ENCODE data around the gene TRMU.
A peak's percentile ranks its signal among the peaks of the same experiment; 100 is the strongest.
"Not testable (repeated sequence)": the region's sequence is repeated elsewhere in the genome, so short reads cannot be mapped to it uniquely, and the experiment has no call there.

The TRMU gene

DNA sequence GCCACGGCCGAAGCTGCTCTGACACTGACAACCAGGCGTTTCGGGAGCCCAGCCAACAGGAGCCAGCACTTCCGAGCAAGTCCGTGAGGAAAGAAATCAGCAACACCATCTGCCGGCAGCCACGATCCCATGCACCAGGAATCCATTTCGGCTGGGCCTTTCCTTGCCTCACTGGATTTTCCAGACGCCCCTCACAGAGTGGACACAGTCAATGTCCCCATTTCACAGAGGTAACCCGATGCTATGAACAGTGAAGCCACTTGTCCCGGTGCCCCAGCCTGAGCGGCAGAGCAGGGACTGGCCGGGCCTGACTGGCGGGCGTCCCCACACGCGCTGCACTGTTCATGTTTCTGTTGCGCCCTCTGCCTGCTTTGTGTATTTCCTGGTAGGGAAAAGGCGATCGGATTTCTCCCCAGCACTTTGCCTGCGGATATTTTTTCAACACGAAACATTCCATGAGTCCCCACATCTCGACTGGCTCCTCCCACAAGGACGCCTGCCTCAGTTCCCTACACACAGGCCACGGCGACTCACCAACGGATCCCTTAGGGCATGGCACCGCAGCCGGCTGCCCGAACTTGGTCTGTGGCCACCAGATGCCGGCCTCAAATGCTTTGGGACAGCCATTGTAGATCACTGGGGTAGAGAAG is 55.3 kb downstream of the TRMU start:
- peak; percentile 74 for DNase-seq

DNA sequence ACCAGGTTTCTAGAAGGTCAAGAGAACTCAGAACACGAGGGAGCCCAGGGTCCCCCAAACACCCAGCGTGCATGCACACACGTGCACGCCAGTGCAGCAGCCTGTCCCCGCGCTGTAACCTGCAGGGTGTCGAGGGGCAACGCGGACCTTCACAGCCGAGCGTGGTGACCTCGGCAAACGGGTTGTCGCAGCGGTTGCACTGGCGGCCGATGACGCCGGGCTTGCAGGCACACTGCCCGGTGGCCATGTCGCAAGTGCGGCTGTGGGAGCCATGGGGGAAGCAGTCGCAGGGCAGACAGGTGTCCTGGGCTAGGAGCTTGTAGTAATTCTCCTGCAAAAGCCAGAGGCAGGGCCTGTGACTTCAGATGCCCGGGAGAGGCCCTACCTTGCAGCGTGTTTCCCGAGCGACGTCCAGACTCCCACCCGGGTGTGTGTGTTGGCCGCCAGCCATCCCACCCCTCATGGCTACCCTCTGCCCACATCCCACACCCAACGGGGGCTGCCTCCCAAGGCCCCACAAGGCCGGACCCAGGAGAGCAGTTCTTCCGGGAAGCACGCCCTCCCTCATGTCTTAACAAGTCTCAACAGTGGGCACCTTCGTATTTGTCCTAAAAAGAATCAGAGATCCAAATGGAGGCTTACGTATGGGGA is 56.1 kb downstream of the TRMU start:
- DNase-seq = no peak

DNA sequence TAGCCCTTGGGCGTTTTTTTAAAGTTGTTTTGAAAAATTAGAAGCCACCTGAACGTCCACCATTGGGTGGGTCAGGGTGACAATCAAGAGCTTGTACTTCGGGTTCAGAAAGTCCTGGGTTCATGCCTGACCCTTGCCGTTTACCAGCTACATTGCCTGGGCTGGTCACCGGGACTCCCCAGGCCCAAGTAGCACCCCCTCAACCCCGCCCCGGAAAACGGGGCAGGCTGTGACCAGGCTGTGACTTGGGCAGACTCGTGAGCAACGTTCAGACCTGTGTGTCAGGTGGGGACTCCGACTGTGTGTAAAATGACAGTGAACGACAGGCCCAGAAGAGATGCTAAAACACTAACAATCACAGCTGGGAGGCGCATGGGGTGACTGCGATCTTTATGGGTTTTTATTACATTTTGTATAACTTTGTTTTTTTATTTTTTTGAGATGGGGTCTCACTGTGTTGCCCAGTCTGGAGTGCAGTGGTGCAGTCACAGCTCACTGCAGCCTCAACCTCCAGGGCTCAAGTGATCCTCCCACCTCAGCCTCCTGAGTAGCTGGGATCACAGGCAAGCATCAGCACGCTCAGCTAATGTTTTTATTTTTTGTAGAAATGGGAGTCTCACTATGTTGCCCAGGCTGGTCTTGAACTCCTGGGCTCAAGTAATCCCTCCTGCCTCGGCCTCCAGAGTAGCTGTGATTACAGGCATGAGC is 56.8 kb downstream of the TRMU start:
- DNase-seq = no peak

DNA sequence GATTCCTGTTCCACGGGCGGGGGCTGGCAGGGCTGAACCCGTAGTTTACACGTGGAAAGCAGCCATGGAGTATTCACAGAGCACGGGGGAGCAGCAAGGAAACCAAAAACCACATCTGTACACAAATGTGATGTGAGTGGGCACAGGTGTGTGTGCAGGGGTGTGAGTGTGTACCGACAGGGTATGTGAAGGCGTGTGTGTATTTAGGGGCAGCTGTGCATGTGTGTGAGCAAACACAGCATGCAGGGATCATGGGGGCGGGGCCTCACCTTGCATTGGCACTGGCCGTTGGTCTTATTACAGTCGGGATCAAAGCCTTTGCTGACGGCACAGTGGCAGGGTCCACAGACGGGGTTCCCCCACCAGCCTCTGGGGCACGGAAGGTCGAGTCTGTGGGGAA is 58.4 kb downstream of the TRMU start:
- no peak for DNase-seq

DNA sequence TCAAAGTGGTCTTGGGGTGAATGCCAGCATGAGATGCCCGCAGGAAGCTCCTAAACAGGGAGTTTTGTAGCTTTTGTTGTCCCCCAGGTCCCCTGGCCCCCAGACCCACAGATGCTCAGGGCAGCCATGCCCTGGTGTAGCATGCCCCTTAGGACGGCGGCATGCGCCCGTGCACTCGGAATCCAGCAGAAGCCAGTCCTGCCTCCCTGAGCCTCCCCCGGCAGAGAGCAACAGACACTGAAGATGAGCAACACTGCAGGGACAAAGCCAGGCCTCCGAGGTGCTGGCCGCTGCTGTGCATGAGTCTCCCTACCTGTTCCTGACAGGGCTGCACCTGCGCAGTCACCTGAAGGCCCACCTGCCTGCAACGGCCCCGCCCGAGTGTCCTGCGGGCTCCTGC is 59.1 kb downstream of the TRMU start:
- DNase-seq = no peak

DNA sequence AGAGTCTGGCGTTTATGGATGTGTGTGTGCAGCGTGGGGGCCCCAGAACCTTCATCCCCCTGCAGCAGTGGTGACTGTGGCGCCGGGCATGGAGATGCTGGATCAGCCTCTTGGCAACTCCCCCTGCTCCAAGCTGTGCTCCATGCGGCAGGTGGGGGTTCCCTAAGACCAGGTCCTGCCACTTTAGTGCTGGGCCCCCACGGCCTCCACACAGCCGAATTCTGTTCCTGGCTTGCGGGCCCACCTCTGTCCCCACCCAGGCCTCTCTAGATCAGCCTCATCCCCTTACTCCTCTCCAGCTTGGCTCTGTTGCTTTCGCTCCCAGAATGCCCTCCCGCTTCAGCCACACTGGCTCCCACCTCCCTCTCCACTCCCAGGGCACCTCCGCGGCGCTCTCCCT is 59.6 kb downstream of the TRMU start:
- no peak for DNase-seq

DNA sequence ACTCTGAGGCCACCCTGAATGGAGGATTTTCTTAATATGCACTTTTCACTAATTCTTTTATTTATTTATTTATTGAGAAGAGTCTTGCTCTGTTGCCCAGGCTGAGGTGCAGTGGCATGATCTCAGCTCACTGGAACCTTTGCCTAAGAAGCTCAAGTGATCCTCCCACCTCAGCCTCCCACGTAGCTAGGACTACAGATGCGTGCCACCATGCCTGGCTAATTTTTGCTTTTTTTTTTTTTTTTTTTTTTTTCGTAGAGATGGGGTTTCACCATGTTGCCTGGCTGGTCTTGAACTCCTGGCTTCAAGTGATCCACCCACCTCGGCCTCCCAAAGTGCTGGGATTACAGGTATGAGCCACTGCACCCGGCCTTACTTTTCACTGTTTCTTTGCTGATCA is 61.5 kb downstream of the TRMU start:
- not testable (repeated sequence) for DNase-seq

DNA sequence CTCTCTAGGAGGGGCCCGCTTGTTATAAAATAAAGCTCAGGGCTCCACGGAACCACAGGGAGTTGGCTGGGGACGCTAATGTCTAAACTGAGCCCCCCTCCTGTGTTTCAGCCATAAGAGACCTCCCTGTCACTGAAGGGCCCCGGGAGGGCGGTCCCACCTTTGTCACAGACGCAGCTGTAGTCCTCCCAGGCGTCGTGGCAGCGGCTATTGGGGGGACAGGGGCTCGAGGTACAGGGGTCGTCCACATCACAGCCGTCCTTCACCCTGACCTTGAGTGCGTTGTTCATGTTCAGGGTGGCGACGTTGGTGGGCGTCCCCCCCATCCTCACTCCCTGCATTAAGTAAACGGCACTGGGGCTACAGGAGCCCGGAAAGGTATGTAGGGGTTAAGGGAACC is 62.0 kb downstream of the TRMU start:
- DNase-seq = no peak

DNA sequence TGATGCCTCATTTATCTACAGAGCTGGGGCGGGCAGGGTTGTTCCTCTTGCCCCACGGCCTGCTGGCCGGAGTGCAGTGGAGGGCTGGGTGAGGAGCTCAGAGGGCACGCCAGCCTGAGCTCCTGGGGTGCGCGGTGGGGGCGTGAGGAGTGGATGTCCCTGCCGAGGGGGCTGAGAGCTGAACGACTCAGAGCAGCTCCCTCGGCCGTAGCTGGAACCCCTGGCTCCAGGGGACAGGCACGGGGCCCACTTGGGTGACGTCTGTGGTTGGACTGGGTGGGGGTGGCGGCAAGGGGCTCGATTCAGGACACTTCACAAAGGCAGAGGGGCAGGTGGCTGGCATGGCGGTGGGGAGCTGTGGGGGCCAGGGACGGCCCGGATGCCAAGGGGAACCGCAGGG is 62.4 kb downstream of the TRMU start:
- DNase-seq = no peak

DNA sequence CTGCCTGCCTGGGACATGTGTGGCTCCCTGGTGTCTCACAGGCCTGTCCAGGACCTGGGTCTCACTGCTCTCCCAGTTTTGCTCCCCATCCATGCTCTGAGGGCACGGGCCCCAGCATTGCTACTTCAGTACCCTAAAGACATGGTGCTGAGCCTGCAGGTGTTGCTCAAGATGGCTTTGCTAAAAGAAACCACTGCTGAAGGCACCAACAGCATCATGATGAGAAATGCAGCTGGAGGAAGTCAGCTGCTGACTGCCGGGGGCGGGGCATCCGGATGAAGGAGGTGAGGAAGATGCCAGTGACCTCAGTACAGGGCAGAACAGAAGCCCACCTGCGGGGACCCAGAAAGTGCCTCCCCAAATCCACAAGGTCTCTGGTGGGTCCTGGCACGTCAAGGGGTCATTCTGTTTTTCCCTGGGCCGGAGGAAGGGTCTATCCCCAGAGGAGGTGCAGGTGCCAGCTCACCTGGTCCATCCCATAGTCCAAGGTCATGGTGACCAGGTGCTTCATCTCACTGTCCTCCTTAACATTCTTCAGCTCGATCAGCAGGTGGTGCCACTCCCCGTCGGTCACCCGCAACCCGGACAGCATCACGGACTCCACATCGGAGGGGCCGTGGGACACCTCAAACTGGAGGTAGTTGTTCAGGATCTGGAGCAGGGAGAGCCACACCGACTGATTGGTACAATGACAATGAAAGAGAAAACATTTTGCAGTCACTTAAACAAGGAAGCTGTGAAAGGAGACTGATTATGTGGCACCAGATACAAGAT is 63.9 kb downstream of the TRMU start:
- DNase-seq = no peak

DNA sequence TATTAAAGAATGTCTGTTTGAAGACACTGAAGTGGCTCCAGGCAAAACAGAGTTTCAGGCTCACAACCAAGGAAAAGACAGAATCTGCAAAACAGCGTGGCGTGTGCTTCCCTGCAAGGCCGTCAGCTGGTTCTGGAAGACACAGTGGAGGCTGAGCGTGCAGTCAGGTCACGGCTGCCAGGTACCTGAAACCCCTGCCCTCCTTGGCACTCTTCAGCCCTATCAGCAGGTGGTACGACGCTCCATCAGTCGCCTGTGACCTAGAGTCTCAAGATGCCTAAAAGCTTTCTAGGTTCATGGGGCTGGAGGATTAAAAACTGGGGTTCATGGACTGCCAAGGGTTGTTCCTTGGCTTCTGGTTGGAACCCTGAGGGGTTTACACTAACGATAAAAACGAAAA is 65.9 kb downstream of the TRMU start:
- DNase-seq = no peak

DNA sequence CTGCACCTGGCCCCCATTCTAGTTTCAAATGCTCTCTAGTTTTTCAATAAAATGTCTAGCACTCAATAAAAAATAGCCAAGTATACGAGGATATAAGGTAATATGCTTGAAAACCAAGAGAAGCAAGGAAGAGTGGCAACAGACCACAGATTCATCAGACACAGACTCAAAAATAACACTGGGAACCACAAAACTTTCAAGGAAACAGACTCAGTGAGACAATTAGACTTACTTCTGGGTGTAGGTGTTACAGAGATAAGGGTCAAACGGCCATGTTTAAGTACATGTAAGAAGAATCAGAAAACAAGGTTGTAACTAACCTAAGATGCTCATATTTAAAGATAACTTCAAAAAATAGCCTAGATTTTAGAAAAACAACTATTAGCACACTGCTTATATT is 67.0 kb downstream of the TRMU start:
- no peak for DNase-seq

DNA sequence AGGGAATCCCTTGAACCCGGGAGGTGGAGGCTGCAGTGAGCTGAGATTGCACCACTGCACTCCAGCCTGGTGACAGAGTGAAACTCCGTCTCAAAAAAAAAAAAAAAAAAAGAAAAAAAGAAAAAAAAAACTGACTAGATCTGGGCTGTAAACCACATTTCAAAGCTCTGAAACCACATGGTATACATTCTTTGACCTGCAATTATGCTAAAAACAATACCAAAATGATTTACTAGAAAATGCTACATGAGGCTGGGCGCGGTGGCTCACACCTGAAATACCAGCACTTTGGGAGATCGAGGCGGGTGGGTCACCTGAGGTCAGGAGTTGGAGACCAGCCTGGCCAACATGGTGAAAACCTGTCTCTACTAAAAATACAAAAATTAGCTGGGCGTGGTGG is 68.4 kb downstream of the TRMU start:
- DNase-seq = not testable (repeated sequence)

DNA sequence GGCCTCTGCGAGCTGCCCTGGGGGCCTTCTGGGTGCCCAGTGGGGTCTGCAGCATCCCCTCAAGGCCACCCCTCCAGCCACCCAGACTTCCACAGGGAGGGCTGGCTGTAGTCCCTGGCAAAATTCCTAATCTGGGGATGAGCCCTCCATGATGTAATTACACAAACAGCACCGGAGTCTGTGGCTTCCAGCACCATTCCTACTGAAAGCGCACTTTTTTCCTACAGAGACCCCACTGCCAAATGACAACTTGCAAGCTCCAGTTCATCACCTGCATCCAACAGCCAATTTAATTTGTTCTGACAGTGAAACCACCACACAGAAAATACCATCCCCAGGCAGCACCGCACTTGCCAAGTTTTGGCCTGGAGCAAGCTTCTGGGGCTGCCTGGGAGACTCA is 70.4 kb downstream of the TRMU start:
- DNase-seq = no peak

DNA sequence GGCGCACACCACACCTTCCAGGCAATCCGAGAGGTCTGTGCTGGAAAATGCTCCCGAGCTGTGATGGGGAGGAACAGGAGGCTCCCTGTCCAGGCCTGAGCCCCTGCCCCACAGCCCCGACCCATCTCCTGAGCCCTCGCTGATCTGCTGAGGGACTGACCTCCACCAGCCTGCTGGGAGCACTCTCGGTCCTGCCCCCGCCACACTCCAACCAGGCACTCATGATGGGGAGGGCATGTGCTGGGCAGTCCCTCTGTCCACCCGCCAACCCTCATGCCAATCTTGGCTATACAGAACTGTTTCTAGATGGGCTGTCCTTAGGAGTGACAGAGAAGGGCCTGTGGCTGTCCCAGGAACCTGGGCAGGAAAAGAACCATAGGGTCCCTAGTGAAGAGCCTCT is 70.8 kb downstream of the TRMU start:
- no peak for DNase-seq

DNA sequence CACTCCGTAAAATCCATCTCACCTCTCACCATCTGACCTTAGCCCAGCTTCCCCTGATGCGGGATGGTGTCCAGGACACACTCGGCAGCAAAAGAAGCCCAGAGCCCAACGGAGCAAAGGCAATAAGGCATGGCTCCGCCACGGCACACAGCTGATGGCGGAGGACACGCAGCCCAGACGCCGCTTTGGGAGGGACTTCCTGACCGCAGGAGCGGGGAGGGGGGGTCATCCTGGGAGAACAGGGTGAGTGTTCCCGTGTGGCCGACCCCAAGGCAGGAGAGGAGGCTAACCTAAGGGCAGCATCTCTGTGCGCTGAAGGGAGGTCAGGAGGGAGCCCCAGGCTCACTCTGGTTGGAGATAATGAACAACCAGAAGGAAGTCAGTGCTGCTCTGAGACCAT is 71.3 kb downstream of the TRMU start:
- no peak for DNase-seq
